ENCODE data around the gene CNTF. TPM values are rescaled to one million over a fixed set of nuclear protein-coding genes. Genes with fewer than 3 reads are reported as not detected.

CNTF gene
- total RNA-seq, 2 experiments from 2014 or later: 2.2 to 2.3 TPM

DNA sequence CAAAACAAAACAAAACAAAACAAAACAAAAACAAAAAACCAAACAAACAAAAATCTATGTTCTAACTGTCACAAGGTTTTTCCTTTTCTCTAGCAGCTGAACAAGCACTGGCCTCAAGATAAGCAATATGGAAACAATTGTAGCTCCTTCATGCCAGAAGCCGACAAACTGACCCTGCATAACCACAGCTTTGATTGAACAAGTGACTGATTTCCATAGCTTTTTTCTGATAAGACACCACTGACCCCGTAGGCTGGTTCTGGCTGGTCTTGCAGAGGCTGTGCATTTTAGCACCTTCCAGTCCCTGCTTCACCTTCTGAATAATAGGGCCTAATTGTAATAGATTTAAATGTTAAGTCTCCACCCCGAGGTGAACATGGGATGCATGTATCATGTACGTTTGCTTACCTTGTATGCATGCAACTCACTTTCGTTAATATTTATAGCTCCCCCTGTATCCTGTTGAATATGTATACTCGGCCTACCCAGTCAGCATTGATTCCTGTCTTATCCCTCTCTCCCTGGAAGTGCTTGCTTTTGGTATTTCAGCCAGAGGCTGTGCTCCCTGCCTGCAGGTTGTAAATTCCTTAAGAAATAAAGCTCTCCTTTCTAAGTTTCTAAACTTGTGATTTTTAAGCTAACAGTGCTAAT lies 49.6 kb downstream of the CNTF start:
- POLR2A ChIA-PET: no interaction called here
- CTCF ChIA-PET: interaction anchor here (1.2 kb wide), 1 partner anchor 116 kb away, joined by 4 read pairs; no protein-coding TSS in a partner anchor

DNA sequence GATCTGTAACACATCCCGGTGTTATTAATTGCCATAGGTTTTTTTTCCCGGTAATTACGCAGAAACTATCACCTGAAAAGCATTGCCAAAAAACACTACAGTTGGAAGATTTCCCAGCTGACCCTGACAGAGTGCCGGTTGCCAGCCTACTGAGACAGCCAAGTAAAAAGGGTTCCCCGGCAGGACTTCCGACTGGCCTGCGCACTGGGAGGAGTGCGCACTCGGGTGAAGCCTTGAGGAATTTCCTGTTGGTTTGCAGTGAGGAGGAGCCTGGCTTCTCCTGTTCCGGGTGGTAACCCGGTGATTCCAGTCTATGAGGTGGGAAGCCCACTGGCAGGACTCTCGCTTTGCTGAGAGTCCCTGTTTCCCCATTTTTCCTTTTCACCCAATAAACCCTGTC lies 52.1 kb downstream of the CNTF start:
- POLR2A ChIA-PET: no interaction called here
- CTCF ChIA-PET: no interaction called here

Other genes with a start within 250 kb of the CNTF start
- gene OR5B3, start 215.8 kb upstream of the CNTF start, total RNA-seq: not detected
- not detected for gene OR5B2, start 194.5 kb upstream of the CNTF start, total RNA-seq
- gene OR5B12, start 180.4 kb upstream of the CNTF start, total RNA-seq: not detected
- under 1 TPM; 0.30 to 0.40 TPM for gene OR5B21, start 114.6 kb upstream of the CNTF start, total RNA-seq
- gene LPXN, start 46.8 kb upstream of the CNTF start, total RNA-seq: 100 to 1,000 TPM; 121 to 130 TPM
- gene ZFP91, start 43.6 kb upstream of the CNTF start, total RNA-seq: 10 to 100 TPM; 52.7 to 55.6 TPM
- gene GLYAT, start 109.3 kb downstream of the CNTF start, total RNA-seq: not detected
- gene GLYATL2, start 222.0 kb downstream of the CNTF start, total RNA-seq: not detected

All from activated CD8-positive, alpha-beta memory T cell treated with anti-CD3 and anti-CD28 coated beads for 36 hours (primary cell).